Fibroblast of mammary gland (primary cell): ENCODE measurements around the gene SPCS1.
A peak's percentile ranks its signal among the peaks of the same experiment; 100 is the strongest.

Experiments
- DNase-seq: peaks from one replicate; pipeline ENCODE4 v3.0.0-alpha.2; 2010; ENCODE audit warnings: low read depth
- H3K4me3 ChIP-seq: 2 replicates; pipeline ENCODE4 v1.5.1; 2011; ENCODE audit warnings: low read depth, mild to moderate bottlenecking, low read length, moderate library complexity; ENCODE audit not compliant: control insufficient read depth
- TF ChIP-seq, protein P1 (sequence below): conservative IDR thresholded peaks from 2 replicates; pipeline ENCODE4 v1.5.1; 2011; ENCODE audit warnings: low read depth, low read length, inconsistent platforms; ENCODE audit not compliant: control insufficient read depth, insufficient read depth

Gene SPCS1

DNA sequence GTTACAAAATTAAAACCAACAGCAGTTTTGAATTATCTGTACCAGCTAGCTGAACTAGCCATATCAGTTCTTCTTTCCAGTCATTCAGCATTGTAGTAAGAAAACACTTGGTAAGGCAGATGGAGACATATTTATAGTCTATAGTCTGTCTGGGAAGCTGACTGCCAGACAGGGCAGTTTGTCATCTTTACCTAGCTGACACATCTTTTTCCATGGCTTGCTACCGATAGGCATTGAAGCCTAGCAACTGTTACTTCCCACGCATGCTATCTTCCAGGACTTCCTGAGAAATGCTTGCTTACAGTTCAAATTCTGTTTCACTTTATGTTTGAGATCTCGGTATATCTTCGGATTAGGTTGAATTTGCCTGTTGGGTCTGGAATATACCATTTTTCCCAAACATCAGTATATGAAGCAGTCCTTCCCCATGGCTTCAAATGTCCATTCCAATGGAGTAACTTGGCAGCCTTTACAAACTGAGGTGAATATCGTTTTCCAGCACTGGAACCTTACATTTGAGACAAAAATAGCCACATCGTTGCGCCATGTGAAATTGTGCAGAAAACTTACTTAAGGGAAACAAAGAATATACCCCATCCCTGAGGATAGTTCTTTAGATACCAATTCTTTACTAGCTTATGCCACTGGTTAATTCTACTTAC lies 11.2 kb upstream of the SPCS1 start:
- no peak overlapping the region for H3K4me3 ChIP-seq
- TF ChIP-seq, protein P1, sequence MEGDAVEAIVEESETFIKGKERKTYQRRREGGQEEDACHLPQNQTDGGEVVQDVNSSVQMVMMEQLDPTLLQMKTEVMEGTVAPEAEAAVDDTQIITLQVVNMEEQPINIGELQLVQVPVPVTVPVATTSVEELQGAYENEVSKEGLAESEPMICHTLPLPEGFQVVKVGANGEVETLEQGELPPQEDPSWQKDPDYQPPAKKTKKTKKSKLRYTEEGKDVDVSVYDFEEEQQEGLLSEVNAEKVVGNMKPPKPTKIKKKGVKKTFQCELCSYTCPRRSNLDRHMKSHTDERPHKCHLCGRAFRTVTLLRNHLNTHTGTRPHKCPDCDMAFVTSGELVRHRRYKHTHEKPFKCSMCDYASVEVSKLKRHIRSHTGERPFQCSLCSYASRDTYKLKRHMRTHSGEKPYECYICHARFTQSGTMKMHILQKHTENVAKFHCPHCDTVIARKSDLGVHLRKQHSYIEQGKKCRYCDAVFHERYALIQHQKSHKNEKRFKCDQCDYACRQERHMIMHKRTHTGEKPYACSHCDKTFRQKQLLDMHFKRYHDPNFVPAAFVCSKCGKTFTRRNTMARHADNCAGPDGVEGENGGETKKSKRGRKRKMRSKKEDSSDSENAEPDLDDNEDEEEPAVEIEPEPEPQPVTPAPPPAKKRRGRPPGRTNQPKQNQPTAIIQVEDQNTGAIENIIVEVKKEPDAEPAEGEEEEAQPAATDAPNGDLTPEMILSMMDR, result no peak
- DNase-seq, result no peak

DNA sequence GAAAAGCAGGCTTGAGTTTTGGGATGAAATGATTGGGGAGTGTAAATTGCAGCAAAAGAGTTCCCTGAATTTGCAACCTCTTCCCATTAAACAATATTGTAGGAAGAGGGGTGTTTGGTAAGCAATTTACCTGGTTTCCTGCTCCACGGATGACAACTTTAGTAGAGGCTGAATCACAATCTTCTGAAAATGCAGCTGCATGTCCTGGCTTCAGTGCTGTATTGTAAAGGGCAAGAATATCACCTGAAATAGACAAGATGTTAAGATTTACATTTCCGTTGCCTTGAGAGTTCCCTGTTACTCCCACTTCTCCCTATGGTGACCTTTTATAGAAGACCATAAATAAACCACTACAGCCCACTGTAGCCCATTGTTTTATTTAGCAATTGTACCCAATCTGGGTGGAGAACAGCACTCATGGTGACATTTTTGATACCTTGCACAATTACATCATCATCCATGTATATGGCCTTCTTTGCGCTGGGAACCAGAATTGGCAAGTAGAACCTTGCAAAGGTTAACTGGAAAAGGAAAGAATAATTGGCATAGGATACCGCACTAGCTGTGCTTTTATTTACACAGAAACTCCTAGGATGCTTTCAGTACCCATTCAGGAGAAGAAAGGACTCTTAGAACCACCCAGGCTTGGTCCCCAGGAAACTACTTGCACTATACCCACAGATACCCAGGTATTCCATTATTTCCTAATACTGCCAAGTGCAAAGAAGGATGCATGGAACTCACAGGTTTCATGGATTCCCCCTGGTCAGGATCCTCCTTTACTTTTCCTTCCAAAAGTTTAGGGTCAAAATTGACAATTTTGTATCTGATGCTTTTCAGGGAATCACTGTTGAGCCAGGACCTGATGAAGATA lies 9.9 kb upstream of the SPCS1 start:
- TF ChIP-seq, protein P1, result no peak
- H3K4me3 ChIP-seq, result no peak overlapping the region

DNA sequence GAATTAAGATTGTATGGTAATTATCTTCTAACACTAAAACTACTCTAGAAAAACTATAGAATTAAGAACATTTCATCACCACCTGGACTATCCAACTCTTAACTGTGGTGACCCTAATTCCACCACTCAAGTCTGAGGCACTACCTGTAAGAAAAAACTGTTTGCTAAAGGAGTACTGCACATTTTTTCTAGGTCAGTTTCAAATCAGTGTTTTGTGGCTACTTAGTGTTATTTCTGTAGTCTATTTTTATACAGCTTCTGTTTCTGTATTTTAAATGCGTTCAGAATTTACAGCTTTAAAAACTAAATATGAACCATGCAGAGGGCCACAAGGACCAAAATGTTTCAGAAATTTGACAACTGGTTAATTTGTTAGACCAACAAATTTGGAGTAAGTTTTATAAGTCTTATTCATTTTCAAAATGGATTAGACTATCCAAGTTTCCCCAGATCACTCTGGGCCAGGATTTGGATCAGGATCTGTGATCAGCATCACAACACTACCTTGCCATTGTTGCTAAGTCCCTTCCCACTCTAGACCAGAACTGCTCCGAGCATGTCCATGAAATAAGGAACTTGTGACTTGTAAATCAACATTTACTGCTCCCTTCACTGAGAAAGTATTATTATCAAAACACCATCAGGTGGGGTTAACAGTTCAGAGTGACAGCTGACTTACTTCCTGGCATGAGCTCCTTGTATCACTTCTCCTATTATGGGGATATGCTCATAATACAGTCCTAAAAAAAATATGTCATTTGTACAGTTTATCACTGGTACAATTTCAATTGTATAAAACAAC lies 8.9 kb upstream of the SPCS1 start:
- TF ChIP-seq, protein P1, result no peak
- H3K4me3 ChIP-seq, result no peak overlapping the region
- DNase-seq, result no peak

More for the DNA sequence above, 9.9 kb upstream of the SPCS1 start:
- no peak for DNase-seq

DNA sequence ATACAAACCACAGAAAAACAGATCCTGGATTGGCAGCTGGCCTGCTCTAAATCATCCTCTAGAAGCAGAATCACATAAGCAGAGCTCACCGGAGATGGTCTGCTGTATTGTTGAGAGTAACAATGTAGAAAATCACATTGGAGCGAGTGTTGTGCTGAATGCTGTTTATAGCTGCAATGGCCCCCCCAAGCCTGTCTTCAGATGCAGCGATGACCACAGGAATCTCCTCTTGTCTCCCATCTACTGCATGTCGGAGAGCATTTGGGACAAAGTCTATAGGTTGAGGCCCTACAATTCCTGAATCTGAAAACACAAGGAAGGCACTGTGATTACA lies 8.3 kb upstream of the SPCS1 start:
- TF ChIP-seq, protein P1, result no peak
- no peak overlapping the region for H3K4me3 ChIP-seq
- DNase-seq, result no peak

DNA sequence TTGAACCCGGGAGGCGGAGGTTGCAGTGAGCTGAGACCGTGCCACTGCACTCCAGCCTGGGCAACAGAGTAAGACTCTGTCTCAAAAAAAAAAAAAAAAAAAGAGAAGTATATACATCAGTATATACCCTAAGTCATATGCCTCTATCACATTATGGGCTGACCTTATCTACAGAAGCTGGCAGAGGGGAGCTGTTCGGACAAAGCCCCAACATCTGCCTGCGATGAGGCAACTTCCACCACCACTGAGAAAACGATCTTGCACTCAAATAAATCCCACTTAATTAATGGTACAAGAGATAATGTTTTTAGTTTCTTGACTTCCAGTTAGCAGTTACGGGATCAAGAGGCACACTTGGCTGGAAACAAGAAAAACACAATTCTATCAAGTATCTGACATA lies 2.6 kb upstream of the SPCS1 start:
- no peak for DNase-seq
- TF ChIP-seq, protein P1, result no peak
- H3K4me3 ChIP-seq, result peak overlapping the region; percentile 97

DNA sequence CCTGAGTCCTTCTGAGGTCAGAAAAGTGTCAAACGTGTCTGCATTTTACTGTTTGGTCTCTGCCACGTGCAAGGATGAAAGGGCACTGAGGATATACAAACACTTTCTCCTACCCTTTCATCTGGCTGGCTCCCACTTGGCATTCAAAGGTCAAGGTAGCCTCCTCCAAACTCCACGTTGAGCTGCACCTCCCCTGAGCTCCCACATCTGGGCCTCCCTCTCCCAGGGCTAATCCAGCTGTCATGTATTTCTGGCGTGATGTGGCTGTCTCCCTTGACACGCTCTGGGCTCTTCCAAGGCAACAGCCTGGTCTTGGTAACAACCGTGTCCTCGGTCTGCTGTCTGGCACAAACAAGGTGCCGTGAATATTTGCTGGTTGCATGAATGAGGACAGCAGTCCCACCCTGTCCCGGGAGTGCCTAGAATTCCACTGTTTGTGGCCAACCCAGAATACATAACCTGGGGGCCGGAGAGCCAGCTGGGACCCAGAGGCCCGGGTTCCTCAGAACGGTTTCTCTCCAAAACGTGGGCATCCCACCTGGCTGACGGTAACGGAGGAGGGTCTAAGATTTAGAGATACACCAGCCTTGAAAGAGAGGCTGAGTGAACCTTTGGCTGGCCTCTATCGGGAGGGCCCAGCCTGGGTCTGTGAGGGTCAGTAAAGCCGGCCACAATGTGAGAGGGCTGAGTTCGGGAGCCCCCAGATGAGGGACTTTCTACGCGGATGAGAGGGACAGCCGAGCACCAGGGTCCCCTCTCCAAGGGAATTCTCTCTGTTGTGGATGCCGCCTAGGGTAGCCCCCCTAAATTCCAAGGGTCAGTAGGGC lies 1.1 kb upstream of the SPCS1 start:
- peak overlapping the region; percentile 97 for H3K4me3 ChIP-seq
- TF ChIP-seq, protein P1, result no peak
- DNase-seq, result peak; percentile 28
